ENCODE data around the gene PLA2G2D.
A peak's percentile ranks its signal among the peaks of the same experiment; 100 is the strongest.
"Not testable (repeated sequence)": the region's sequence is repeated elsewhere in the genome, so short reads cannot be mapped to it uniquely, and the experiment has no call there.

The PLA2G2D gene

GRCh38 chr1:20142001-20142710 lies 22.8 kb upstream of the PLA2G2D start:
- no peak for DNase-seq

DNA sequence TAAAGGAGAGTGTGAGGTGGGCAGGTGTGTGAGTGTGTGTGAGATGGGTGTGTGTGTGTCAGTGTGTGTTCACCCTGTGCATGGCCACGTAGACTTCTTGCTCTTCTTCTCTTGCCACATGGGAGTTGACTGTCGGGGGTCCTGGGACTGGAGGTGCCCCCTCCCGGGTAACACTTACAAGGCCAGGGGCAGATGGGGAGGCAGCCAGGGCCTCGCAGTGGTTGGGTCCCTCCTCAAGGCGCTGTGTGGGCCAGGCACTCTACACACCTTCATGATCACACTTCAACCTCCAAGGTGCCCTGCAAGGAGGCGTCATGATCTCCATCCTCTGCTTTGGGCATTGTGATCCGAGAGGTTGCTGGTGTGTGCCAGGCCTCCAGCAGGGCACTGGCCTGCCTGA lies 22.1 kb upstream of the PLA2G2D start:
- DNase-seq: no peak

- no peak for DNase-seq
Measured at GRCh38 chr1:20141001-20141400, 21.7 kb upstream of the PLA2G2D start.

GRCh38 chr1:20139776-20140612 lies 20.7 kb upstream of the PLA2G2D start:
- DNase-seq: no peak

DNA sequence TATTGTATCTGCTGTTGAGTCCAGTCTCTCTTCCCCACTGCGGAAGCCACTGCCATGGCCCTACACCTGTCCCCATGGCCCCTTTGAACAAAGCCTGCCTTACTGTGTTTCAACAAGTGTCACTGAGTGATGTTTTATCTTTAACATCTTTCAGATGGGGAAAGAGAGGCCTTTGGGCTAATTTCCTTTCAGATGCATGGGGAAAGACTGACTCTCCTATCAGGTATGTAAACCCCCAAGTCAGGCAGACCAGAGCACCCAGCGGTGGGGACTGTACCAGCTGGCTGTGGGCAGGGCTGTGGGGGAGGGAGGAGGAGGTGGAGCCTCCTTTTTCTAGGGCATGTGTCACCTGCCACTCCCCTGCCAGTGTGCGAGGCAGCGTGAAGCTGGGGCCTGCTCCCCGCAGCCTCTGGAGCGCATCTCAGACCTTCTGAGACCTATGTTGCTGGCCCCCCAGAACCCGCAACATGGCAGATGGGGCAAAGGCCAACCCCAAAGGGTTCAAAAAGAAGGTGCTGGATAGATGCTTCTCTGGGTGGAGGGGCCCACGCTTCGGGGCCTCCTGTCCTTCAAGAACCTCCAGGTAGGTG lies 19.7 kb upstream of the PLA2G2D start, which contains the start of gene PLA2G2F:
TSS of gene PLA2G2F (plus strand) at position 363 of the 590 bp plus-strand sequence. CDS start at position 468, 105 bp downstream.
- DNase-seq: no peak

DNA sequence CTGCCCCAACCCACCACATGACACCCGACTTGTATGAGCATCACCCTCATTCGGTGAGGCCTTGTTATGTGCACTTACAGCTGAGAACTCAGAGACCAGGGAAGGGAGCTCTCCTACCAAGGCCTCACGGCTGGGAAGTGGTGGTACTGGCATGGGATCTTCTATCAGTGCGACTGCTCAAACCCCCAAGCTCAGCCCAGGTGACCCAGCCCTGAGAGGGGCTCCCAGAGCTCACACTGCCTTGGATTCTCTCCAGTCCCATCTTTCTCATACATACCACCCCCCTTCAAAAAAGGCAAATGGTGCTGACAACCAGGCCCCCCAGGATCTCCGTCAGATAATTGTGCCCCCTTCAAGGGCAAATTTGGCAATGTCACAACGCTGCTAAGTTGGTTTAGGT lies 19.0 kb upstream of the PLA2G2D start:
- no peak for DNase-seq

DNA sequence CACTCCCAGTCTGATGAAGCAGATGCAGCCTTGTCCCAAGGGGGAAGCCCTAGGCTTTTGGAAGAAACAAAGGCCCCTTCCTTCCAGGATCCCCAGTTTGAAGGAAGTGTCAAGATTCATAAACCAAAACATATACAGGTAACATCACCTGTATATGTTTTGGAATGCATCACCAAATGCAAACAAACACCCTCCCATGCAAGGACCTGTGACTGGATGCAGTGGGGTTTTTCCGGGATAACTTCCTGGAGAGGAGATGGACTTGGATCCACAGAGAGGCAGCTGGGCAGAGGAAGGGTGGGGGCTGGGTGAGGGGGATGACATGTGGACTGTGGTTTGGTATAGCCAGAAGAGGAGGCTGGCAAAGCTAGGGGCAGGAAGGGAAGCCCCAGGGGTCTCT lies 18.3 kb upstream of the PLA2G2D start:
- DNase-seq: no peak

DNA sequence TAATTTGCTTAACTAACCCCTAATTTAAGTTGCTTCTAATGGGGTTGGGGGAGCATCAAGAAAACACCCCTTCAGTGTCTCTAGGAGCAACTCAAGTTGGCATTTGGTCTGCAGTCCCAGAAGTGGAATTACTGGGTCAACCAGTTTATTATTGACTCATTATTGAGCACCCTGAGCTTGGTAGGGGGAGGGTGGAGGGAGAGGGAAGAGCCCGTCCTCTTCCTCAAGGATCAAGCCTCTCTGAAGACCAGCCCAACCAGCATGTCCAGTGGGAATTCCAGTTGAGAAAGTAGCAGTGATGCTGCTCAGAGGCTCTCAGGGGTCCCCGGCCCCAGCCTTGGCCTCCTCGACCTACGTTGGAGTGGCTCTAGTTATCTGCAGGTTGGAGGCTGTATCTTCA lies 17.7 kb upstream of the PLA2G2D start:
- no peak for DNase-seq

DNA sequence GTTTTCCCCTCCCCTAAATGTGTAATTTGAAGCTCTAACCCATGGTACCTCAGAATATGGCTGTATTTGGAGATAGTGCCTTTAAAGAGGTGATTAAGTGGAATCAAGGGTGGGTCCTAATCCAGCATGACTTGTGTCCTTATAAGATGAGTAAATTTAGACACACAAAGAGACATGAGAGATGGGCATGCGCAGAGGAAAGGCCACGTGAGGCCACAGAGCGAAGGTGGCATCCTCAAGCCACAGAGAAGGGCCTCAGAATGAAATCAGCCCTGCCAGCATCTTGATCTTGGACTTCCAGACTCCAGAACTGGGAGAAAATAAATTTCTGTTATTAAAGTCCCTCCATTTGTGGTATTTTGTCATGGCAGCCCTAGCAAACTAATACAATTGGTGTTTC lies 16.9 kb upstream of the PLA2G2D start:
- DNase-seq: no peak

DNA sequence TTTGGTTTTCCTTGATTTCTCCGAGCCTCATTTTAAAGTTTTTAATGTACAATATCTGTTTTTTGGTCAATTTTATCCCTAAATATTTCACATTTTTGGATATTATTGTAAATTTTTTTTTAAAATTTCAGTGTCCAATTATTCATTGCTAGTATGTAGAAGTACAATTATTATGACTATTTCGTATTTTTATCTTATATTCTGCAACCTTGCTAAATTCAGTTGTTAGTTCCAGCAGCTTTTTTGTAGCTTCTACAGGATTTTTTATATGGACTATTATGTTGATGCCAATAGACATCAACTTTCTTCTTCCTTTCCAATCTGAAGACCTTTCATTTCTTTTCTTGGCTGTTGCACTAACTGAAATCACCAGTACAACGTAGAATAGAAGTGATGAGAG lies 15.7 kb upstream of the PLA2G2D start:
- no peak for DNase-seq

- not testable (repeated sequence) for DNase-seq
Measured at GRCh38 chr1:20130518-20130917, 11.2 kb upstream of the PLA2G2D start.

DNA sequence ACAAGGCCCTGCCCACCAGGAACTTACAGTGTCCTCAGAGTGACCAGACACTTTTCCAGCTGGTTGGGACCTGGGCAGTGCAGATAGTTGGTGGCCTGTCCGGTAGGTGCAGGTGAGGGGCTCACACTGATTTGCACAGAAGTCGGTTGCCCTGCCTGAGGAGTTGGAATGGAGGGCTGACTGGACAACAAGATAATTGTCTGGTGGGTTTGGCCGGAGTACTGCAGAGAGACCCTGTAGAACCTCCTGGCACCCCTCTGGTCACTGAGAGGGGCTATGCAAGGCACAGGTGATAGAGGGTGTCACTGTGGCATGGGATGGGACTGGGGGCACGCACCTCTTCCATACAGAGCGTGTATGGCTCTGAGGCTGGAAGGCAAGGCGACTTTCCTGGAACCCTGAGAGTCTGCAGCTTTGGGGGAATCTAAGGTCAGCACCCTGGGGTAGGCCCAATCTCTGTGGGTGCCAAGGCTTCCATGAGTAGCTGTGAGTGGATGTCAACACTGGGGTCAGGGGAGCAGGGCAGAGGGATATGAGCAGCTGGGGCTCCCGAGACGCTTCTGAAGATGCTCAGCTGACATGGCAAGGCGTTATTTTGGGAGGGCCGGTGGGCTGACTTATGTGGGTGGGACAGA lies 7.6 kb upstream of the PLA2G2D start:
- DNase-seq: no peak

DNA sequence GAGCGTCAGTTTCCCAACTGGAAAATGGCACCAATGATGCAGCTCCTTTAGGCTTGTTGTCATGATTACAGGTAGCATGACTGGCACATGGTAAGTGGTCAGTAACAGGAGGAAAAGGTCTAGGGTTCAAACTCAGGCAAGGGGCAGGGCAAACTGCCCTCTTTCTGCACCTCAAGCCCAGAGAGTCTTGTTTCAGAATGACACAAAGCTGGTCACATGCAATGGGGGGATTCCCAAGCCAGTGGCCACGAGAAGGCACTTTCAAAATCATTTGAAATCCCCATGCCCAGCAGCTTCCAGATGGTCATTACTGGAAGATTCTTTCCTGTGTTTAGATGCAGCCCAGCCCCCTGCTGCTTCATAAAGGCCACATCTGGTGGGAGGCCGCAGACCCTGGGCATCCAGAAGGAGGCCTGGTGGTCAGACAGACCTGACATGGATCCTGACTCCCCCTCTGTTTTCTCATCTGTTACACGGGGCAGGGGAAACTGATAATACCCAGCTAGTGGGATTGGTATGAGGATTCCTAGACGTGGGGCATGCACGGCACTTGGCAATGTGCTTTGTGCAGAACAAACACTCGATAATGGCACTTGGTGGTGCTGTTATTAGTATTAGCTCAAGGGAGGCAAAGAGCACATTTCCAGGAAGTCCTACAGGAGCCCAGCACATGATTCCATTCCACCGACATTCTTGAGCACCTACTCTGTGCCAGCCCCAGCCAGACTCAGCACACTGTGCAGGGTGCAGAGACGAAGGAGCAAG lies 6.9 kb upstream of the PLA2G2D start:
- DNase-seq: no peak

DNA sequence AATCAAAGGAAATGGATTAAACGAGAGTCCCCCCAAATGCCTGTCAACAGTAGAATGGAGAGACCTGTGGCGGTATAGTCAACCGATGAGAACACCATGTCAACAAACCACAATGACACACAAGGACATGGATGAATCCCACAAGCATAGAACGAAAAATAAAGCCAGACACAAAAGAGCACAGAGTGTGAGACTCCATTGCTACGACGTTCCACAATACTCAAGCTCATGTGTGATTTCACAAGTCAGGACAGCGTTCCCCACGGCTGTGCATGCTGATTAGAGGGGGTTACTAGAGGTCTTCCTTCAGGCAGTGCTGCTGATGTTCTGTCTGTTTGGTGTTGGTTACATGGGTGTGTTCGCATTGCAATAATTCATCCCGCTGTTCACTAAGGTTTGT lies 5.8 kb upstream of the PLA2G2D start:
- no peak for DNase-seq

DNA sequence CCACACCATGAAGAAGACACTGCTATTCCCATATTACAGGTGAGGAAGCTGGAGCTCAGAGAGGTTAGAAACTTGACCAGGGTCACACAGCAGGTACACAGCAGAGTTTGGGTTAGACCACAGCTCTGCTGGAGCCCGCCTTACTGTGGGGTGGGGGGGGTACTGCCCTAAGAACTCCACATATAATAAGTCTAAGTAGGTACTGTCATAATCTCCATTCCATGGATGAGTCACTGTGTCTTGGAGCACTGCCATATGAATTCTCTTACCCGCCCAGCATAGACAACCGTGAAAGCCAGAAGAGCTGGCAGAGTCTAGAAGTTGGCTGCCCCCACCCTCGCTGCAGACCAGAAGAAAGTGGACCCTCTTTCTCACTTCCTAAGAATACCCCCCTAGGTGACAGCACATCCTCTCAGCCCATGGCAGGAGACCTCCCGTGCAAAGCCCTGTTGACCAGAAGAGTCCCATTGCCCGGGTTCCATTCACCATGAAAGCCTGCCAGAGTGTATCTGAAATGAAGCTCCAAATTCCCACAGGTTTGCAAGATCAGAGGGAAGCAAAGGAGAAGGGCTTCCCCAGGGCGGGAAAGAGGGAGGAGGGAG lies 5.2 kb upstream of the PLA2G2D start:
- peak; percentile 77 for DNase-seq

DNA sequence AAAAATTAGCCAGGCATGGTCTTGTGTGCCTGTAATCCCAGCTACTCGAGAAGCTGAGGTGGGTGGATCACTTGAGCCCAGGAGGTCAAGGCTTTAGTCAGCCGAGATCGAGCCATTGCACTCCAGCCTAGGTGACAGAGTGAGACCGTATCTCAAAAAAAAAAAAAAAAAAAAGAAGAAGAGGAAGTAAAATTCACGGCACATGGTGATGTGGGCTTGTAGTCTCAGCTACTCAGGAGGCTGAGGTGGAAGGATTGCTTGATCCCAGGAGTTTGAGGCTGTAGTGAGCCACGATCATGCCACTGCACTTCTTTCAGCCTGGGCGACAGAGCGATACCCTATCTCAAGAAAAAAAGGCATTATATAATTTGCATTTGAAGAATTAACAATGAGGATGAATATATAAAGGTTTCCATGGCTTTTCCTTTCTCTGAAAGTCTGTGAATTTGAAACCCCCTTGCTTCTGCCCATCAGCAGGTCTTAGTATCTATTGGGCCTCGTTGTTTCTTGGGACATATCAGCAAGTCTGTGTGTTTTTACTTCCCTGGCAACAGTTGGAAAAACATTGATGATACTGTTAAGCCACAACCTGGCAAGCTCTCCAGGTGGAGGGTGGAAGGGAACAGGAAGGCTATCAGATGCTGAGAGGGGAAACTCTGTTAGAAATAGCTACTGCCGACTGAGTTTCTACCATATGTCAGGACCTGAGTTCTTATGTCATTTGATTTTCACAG lies 4.6 kb upstream of the PLA2G2D start:
- DNase-seq: no peak

DNA sequence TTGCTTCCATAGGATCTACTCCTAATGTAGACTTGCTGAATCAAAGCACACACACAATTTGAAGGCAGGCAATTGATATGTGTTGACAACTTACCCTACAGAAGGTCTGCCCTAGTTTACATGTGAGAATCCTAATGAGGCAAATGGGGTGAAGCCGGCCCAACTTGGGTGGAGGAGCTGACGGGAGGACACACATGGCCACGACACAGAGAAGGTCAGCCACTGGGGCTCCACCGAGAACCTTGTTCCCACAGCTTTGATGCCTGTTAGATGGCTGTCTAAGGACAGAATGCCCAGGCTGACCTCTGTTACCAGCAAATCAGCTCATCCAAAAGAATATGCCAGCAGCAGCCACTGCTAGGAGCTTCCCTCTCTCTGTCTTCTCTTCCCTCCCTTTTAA lies 1.5 kb upstream of the PLA2G2D start:
- DNase-seq: no peak

- no peak for DNase-seq
Measured at GRCh38 chr1:20117236-20117635, 2.1 kb downstream of the PLA2G2D start.

GRCh38 chr1:20115916-20116315 lies 3.4 kb downstream of the PLA2G2D start:
- DNase-seq: no peak

DNA sequence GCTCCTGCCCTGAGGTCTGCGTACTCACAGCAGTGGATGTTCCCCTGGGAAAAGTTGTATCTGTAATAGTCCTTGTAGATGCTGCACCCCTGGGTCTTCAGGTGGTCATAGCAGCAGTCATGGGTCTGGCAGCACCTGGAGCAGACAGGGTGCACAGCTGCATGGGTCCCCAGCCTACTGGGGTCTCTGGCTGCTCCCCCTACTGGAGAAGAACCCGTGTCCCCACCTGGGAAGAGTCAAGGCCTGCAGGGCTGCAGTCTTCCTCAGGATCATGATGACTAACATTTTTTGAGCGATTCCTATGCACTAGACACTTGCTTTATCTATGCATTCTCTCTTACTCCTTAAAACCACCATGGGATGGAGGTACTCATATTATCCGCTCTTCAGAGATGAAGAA lies 3.9 kb downstream of the PLA2G2D start:
- no peak for DNase-seq

- no peak for DNase-seq
Measured at GRCh38 chr1:20114021-20114648, 5.2 kb downstream of the PLA2G2D start.
